IMR-90 (cell line): ENCODE data around the gene RAD51B. TPM values are rescaled to one million over a fixed set of nuclear protein-coding genes. Genes with fewer than 3 reads are reported as not detected.

Experiments
- ATAC-seq: fragments of 200-7000 bp; cut with Tn5 transposase; 2 replicates; pipeline ENCODE4 v1.9.1; 2020; ENCODE audit warnings: low read depth, mild to moderate bottlenecking, moderate library complexity
- BruUV-seq: library from RNA; stranded (reverse); fragments of 400-500 nt; replicated peaks from 2 replicates; lab custom pipeline; 2021; lab: Mats Ljungman, UMichigan
- CTCF ChIA-PET: fragments of 300-600 bp; formaldehyde crosslinking; extraction: SDS; loops from one replicate; lab custom pipeline; 2021; ENCODE audit warnings: antibody characterized with exemption; lab: Yijun Ruan, JAX
- POLR2A ChIA-PET: fragments of 300-600 bp; sonication (Branson Sonifier 250); formaldehyde crosslinking; loops from one replicate; lab custom pipeline; 2022; ENCODE audit warnings: antibody characterized with exemption; ENCODE audit not compliant: unreplicated experiment; lab: Charles Lee
- DNase-seq: peaks from one replicate; pipeline ENCODE4 v3.0.0; 2013
- H2AFZ ChIP-seq: replicated peaks from 2 replicates; pipeline ENCODE3; 2013; ENCODE audit warnings: low read length, mild to moderate bottlenecking; ENCODE audit not compliant: poor library complexity
- H2AK5ac ChIP-seq: 2 replicates; pipeline ENCODE4 v1.6.1; 2013; ENCODE audit warnings: low read depth, low read length, inconsistent platforms
- H2AK9ac ChIP-seq: replicated peaks from 2 replicates; pipeline ENCODE3; 2013; ENCODE audit warnings: mild to moderate bottlenecking, low read depth, low read length, moderate library complexity; ENCODE audit not compliant: poor library complexity
- H2BK120ac ChIP-seq: 2 replicates; pipeline ENCODE4 v1.6.1; 2013; ENCODE audit warnings: low read depth, low read length, inconsistent platforms
- H2BK15ac ChIP-seq: 3 replicates; pipeline ENCODE4 v1.6.1; 2013; ENCODE audit warnings: low read depth, low read length, inconsistent platforms
- H2BK20ac ChIP-seq: 2 replicates; pipeline ENCODE4 v1.6.1; 2013; ENCODE audit warnings: low read depth, mild to moderate bottlenecking, inconsistent platforms, low read length, moderate library complexity
- H2BK5ac ChIP-seq: 2 replicates; pipeline ENCODE4 v1.6.1; 2013; ENCODE audit warnings: mild to moderate bottlenecking, low read depth, low read length, inconsistent platforms; ENCODE audit not compliant: poor library complexity, severe bottlenecking
- H3K14ac ChIP-seq: replicated peaks from 2 replicates; pipeline ENCODE4 v1.6.1; 2013; ENCODE audit warnings: low read depth, low read length, inconsistent platforms
- H3K18ac ChIP-seq: 2 replicates; pipeline ENCODE4 v1.6.1; 2013; ENCODE audit warnings: low read depth, low read length, control low read depth
- H3K23ac ChIP-seq: 2 replicates; pipeline ENCODE4 v1.6.1; 2013; ENCODE audit warnings: low read depth, low read length, inconsistent platforms
- H3K27ac ChIP-seq: 2 replicates; pipeline ENCODE4 v1.5.1; 2013; ENCODE audit warnings: mild to moderate bottlenecking, control low read depth, low read length; ENCODE audit not compliant: insufficient read depth
- H3K27me3 ChIP-seq: 2 replicates; pipeline ENCODE4 v1.6.1; 2013; ENCODE audit warnings: low read length; ENCODE audit not compliant: control insufficient read depth, insufficient read depth
- H3K36me3 ChIP-seq: 2 replicates; pipeline ENCODE4 v1.6.1; 2013; ENCODE audit warnings: low read length, mixed read lengths; ENCODE audit not compliant: control insufficient read depth, insufficient read depth
- H3K4ac ChIP-seq: 2 replicates; pipeline ENCODE4 v1.6.1; 2013; ENCODE audit warnings: low read depth, low read length, inconsistent platforms
- H3K4me1 ChIP-seq: 2 replicates; pipeline ENCODE4 v1.6.1; 2013; ENCODE audit warnings: low read length, mixed read lengths; ENCODE audit not compliant: control insufficient read depth, insufficient read depth
- H3K4me2 ChIP-seq: 2 replicates; pipeline ENCODE4 v1.6.1; 2013; ENCODE audit warnings: low read depth, mild to moderate bottlenecking, control low read depth, low read length, moderate library complexity
- H3K4me3 ChIP-seq: 2 replicates; pipeline ENCODE4 v1.5.1; 2013; ENCODE audit warnings: low read depth, mild to moderate bottlenecking, control low read depth, low read length, moderate library complexity; ENCODE audit not compliant: insufficient read depth
- H3K56ac ChIP-seq: 2 replicates; pipeline ENCODE4 v1.6.1; 2013; ENCODE audit warnings: low read length, inconsistent platforms; ENCODE audit not compliant: insufficient read depth; ENCODE audit errors: extremely low read depth
- H3K79me1 ChIP-seq, 2 experiments: 2 replicates each; pipeline ENCODE4 v1.6.1; 2013; ENCODE audit warnings: low read length in 2 of 2, inconsistent platforms in 1 of 2, low read depth in 1 of 2
- H3K9ac ChIP-seq: 2 replicates; pipeline ENCODE4 v1.6.1; 2013; ENCODE audit warnings: low read depth, low read length, control low read depth
- H3K9me1 ChIP-seq: 2 replicates; pipeline ENCODE4 v1.6.1; 2013; ENCODE audit warnings: low read length, inconsistent platforms; ENCODE audit not compliant: insufficient read depth
- H3K9me3 ChIP-seq: 2 replicates; pipeline ENCODE4 v1.6.1; 2013; ENCODE audit warnings: low read length; ENCODE audit not compliant: control insufficient read depth, insufficient read depth
- H4K20me1 ChIP-seq: 2 replicates; pipeline ENCODE4 v1.6.1; 2013; ENCODE audit warnings: low read length, inconsistent platforms; ENCODE audit not compliant: insufficient read depth
- H4K5ac ChIP-seq: 2 replicates; pipeline ENCODE4 v1.6.1; 2013; ENCODE audit warnings: mild to moderate bottlenecking, low read depth, low read length, control low read depth
- H4K8ac ChIP-seq, 2 experiments: 2 replicates each; pipeline ENCODE4 v1.6.1; 2013; ENCODE audit warnings: low read depth in 2 of 2, low read length in 2 of 2, control low read depth in 1 of 2, inconsistent platforms in 1 of 2
- H4K91ac ChIP-seq: 2 replicates; pipeline ENCODE4 v1.6.1; 2013; ENCODE audit warnings: low read depth, low read length, inconsistent platforms; ENCODE audit not compliant: insufficient read depth
- FOS ChIP-seq: fragments of 150-350 bp; IDR thresholded peaks from 2 replicates; pipeline ENCODE4 v1.6.1; 2016; ENCODE audit warnings: low read depth, low read length
- WGBS, 2 experiments: methylation state at CpG; one replicate each; pipeline versions ENCODE4 v1.1.5 to v1.1.7; 2013; ENCODE audit warnings: missing lambda C conversion rate in 2 of 2; ENCODE audit not compliant: insufficient read length in 1 of 2; ENCODE audit errors: extremely low coverage in 2 of 2; 5-methylcytosine and 5-hydroxymethylcytosine counted together
- dilution Hi-C: fragments of 300-500 bp; cut with HindIII; formaldehyde crosslinking; loops from one replicate; pipeline ENCODE4 v1.14.3; 2018; ENCODE audit warnings: low sequenced_read_pairs; ENCODE audit not compliant: unreplicated experiment
- in situ Hi-C: fragments of 300-500 bp; cut with MboI; formaldehyde crosslinking; loops from 3 replicates; pipeline ENCODE4 v1.14.3; 2019; ENCODE audit warnings: low sequenced_read_pairs, inconsistent platforms, mixed read lengths
- intact Hi-C: fragments of 100-400 bp; cut with micrococcal nuclease; formaldehyde crosslinking; loops from 2 replicates; pipeline ENCODE4 v1.10.0; 2022
- polyA plus RNA-seq, 3 experiments: library from polyadenylated mRNA; depleted of rRNA; stranded (reverse); fragments of >200 nt; gene quantifications; 2 replicates each; pipeline ENCODE4 v1.2.3, GENCODE V29; 2012; ENCODE audit warnings: low replicate concordance in 1 of 3
- total RNA-seq: library from RNA; depleted of rRNA; stranded (reverse); fragments of >200 nt; gene quantifications from 2 replicates; pipeline ENCODE4 v1.2.3, GENCODE V29; 2012
- TF ChIP-seq, protein P1 (sequence below): fragments of 150-350 bp; IDR thresholded peaks from 2 replicates; pipeline ENCODE4 v1.6.1; 2016; ENCODE audit warnings: low read depth, mild to moderate bottlenecking, low read length, moderate library complexity, borderline replicate concordance

The RAD51B gene
- total and polyA plus RNA-seq, 2 of the 4 experiments (the other 2 are of a cell fraction), result 5.1 to 18.8 TPM

GRCh38 chr14:68027276-68027675 is 207.7 kb downstream of the RAD51B start:
- Histone ChIP-seq H3K56ac (no peak overlapping the region), H2BK120ac (no peak overlapping the region), H2BK5ac (no peak overlapping the region), H3K36me3 (no peaks in the 10 kb centered on the region), H3K4ac (no peak overlapping the region), H2BK15ac (no peak overlapping the region), H2AK9ac (no peak overlapping the region), H3K14ac (0 out of 2 replicates have a peak overlapping the region, but pooled peaks have one; percentile 14), H3K27ac (no peak overlapping the region), H3K9me3 (peaks cover 6% of the 10 kb centered on the region), H4K20me1 (no peaks in the 10 kb centered on the region), H3K27me3 (no peaks in the 10 kb centered on the region), H3K9ac (no peak overlapping the region), H3K79me1 (peaks cover 0 to 3% of the 10 kb centered on the region in 2 experiments; a peak in 1 of 4 replicates), H4K91ac (no peak overlapping the region), H3K4me1 (no peaks in the 10 kb centered on the region; the same call in 1 of the 2 replicates), H4K5ac (no peak overlapping the region), H3K4me3 (no peak overlapping the region), H3K23ac (peak overlapping the region; percentile 38; the same call in 1 of the 2 replicates), H3K9me1 (no peaks in the 10 kb centered on the region), H2BK20ac (no peak overlapping the region), H3K18ac (peak overlapping the region; percentile 76; the same call in 1 of the 2 replicates), H3K4me2 (peak overlapping the region; percentile 26; the same call in 1 of the 2 replicates), H2AFZ (no peak overlapping the region), H4K8ac (no peak overlapping the region), H2AK5ac (no peak overlapping the region)
- no TSS peak for BruUV-seq
- TF ChIP-seq, protein P1, sequence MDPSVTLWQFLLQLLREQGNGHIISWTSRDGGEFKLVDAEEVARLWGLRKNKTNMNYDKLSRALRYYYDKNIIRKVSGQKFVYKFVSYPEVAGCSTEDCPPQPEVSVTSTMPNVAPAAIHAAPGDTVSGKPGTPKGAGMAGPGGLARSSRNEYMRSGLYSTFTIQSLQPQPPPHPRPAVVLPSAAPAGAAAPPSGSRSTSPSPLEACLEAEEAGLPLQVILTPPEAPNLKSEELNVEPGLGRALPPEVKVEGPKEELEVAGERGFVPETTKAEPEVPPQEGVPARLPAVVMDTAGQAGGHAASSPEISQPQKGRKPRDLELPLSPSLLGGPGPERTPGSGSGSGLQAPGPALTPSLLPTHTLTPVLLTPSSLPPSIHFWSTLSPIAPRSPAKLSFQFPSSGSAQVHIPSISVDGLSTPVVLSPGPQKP, result no peak
- TF ChIP-seq FOS, result peak; percentile 32; the same call in 1 of the 2 replicates
- in situ Hi-C loops (no loop called here), dilution Hi-C loops (no loop called here), intact Hi-C loops (no loop called here)
- DNase-seq, result peak; percentile 30
- WGBS, 2 experiments, result no CpG with 5 or more reads among the region's 5 CpGs
- ATAC-seq, result peak; percentile 53; the same call in 1 of the 2 replicates
- ChIA-PET CTCF (interaction anchor here (0.9 kb wide), 1 partner anchor 47 kb away, joined by 3 read pairs; no protein-coding TSS in a partner anchor), POLR2A (no interaction called here)
